ENCODE data around the gene SPACA6.

The SPACA6 gene

GRCh38 chr19:51739466-51740213 is 46.5 kb downstream of the SPACA6 start:
- DNase-seq, result no peak

GRCh38 chr19:51740356-51740755 is 47.2 kb downstream of the SPACA6 start:
- DNase-seq, result no peak

GRCh38 chr19:51742789-51743188 is 49.7 kb downstream of the SPACA6 start:
- DNase-seq, result peak; percentile 15

- peak; percentile 21 for DNase-seq
Observed at GRCh38 chr19:51743405-51743804, 50.3 kb downstream of the SPACA6 start.

GRCh38 chr19:51746731-51747130 is 53.6 kb downstream of the SPACA6 start:
- DNase-seq, result no peak

GRCh38 chr19:51749979-51750378 is 56.8 kb downstream of the SPACA6 start:
- no peak for DNase-seq

GRCh38 chr19:51750400-51751094 is 57.4 kb downstream of the SPACA6 start:
- no peak for DNase-seq

- peak; percentile 8 for DNase-seq
Observed at GRCh38 chr19:51751655-51752054, 58.5 kb downstream of the SPACA6 start, which contains the start of gene FPR1. Gene FPR1 (minus strand): TSS chr19:51751878. CDS start chr19:51746994, 4,884 bp downstream.

GRCh38 chr19:51754109-51754508 is 61.0 kb downstream of the SPACA6 start:
- no peak for DNase-seq

- DNase-seq, result no peak
Observed at GRCh38 chr19:51754770-51755169, 61.6 kb downstream of the SPACA6 start.
